ENCODE data around the gene ITGA5.

DNA sequence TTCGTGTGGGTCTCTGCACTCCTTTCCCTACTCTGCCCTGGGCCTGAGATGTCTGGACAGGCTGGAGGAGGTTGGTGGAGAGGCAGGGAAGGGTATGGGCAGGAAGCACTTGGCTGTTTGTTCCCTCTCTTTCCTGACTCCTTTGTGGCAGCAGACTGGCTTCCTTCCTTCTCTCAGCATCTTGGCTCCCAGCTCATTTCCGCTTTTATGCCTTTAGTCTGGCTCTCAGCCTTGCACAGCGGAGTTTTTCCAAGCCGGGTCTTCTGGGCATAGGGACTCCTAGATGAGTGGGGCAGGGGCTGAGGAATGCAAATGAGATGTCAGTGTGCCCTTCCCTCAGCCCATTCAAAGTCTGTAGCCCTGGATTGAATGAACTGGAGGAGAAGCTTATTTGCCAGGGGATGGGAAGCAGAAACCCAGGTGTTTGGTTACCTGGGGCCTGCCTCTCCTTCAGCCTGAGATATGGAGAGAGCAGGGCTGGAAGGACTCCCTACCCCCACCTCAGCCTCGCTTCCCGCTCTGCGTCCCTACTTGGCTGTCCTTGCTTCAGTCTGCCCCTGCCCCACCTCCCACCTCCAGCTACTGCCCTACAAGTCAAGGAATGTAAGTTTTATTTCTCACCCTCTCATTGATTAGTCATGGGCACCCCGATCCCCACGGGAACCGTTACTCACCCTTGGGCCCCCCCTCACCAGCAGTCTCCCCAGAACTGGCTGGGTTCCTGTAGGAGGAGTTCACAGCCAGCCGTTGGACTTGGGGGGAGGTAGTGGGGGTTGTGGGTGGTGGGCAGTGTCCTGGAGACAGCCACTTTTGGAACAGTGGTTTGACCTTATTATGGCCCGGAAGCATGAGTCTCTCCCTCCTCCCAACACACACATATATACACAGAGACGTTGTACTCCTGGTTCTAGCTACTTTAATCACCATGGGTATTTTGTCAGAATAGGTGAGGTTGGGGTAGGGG is 9.3 kb upstream of the ITGA5 start:
- TF ChIP-seq POLR2AphosphoS5 (IDR thresholded peaks at IDR 0.05; ENCODE audit: borderline replicate concordance, low read depth, low read length) (no peak), EZH2 (IDR thresholded peaks at IDR 0.05) (no peak)
